Astrocyte of the hippocampus (primary cell): ENCODE results near the gene NAA16.
A peak's percentile ranks its signal among the peaks of the same experiment; 100 is the strongest.
"Not testable (repeated sequence)": the region's sequence is repeated elsewhere in the genome, so short reads cannot be mapped to it uniquely, and the experiment has no call there.

Experiments used
- DNase-seq: peaks from one replicate; pipeline ENCODE4 v3.0.0; 2011; ENCODE audit warnings: low read depth, low spot score

NAA16 gene

GRCh38 chr13:41310963-41311405 lies at the start of gene NAA16:
NAA16 (plus strand) TSS chr13:41311267; CDS start chr13:41311529, 262 bp downstream.
- peak; percentile 98 for DNase-seq

GRCh38 chr13:41263261-41263971 lies 47.7 kb upstream of the NAA16 start, which contains the start of gene MTRF1:
MTRF1 (minus strand) TSS chr13:41263576; CDS start chr13:41260907, 2,669 bp downstream.
- peak; percentile 88 for DNase-seq

GRCh38 chr13:41267106-41267505 lies 44.0 kb upstream of the NAA16 start:
- DNase-seq = peak; percentile 56

GRCh38 chr13:41268764-41269163 lies 42.3 kb upstream of the NAA16 start:
- peak; percentile 26 for DNase-seq

GRCh38 chr13:41271456-41272285 lies 39.4 kb upstream of the NAA16 start:
- no peak for DNase-seq

- DNase-seq = no peak
These were observed 37.1 kb upstream of the NAA16 start for GRCh38 chr13:41273831-41274441.

GRCh38 chr13:41274881-41275280 lies 36.2 kb upstream of the NAA16 start:
- no peak for DNase-seq

GRCh38 chr13:41276824-41277223 lies 34.2 kb upstream of the NAA16 start:
- no peak for DNase-seq

- DNase-seq = not testable (repeated sequence)
These were observed 31.9 kb upstream of the NAA16 start for GRCh38 chr13:41279156-41279555.

GRCh38 chr13:41282129-41282571 lies 28.9 kb upstream of the NAA16 start:
- no peak for DNase-seq

- peak; percentile 30 for DNase-seq
These were observed 26.4 kb upstream of the NAA16 start for GRCh38 chr13:41284512-41285288.

- no peak for DNase-seq
These were observed 24.7 kb upstream of the NAA16 start for GRCh38 chr13:41286370-41286769.

GRCh38 chr13:41289463-41289881 lies 21.6 kb upstream of the NAA16 start:
- no peak for DNase-seq

- DNase-seq = no peak
These were observed 19.8 kb upstream of the NAA16 start for GRCh38 chr13:41291246-41291645.

GRCh38 chr13:41293272-41293671 lies 17.8 kb upstream of the NAA16 start:
- no peak for DNase-seq

GRCh38 chr13:41294914-41295313 lies 16.2 kb upstream of the NAA16 start:
- no peak for DNase-seq

GRCh38 chr13:41295973-41296372 lies 15.1 kb upstream of the NAA16 start:
- DNase-seq = no peak

- DNase-seq = no peak
These were observed 14.0 kb upstream of the NAA16 start for GRCh38 chr13:41296879-41297646.

- DNase-seq = no peak
These were observed 11.6 kb upstream of the NAA16 start for GRCh38 chr13:41299316-41300094.

GRCh38 chr13:41302743-41303142 lies 8.3 kb upstream of the NAA16 start:
- DNase-seq = no peak
